Activated T-cell treated with anti-CD3 and anti-CD28 coated beads, Interleukin-2, amount 50 U/mL, for 48 hours (primary cell): Measurements from ENCODE around the gene MPPED2.

Experiments
- DNase-seq, 2 experiments: peaks; one replicate each; pipeline ENCODE4 v3.0.0-alpha.2; 2020

MPPED2 gene

GRCh38 chr11:30406978-30407762 lies 179.0 kb downstream of the MPPED2 start:
- no peak for DNase-seq

- DNase-seq, result no peak
These were observed 180.8 kb downstream of the MPPED2 start for GRCh38 chr11:30405385-30405784.

- no peak for DNase-seq
These were observed 182.0 kb downstream of the MPPED2 start for GRCh38 chr11:30404136-30404535.

GRCh38 chr11:30395751-30396150 lies 190.4 kb downstream of the MPPED2 start:
- no peak for DNase-seq

GRCh38 chr11:30393012-30393411 lies 193.1 kb downstream of the MPPED2 start:
- DNase-seq, result no peak

GRCh38 chr11:30392221-30392784 lies 193.8 kb downstream of the MPPED2 start:
- DNase-seq, result no peak

GRCh38 chr11:30388957-30389356 lies 197.2 kb downstream of the MPPED2 start:
- no peak for DNase-seq

GRCh38 chr11:30387891-30388861 lies 198.0 kb downstream of the MPPED2 start:
- DNase-seq, result no peak

- no peak for DNase-seq
These were observed 204.3 kb downstream of the MPPED2 start for GRCh38 chr11:30381879-30382278.

GRCh38 chr11:30380846-30381245 lies 205.3 kb downstream of the MPPED2 start:
- DNase-seq, result no peak

- no peak for DNase-seq
These were observed 208.8 kb downstream of the MPPED2 start for GRCh38 chr11:30377347-30377746.

- no peak for DNase-seq
These were observed 216.0 kb downstream of the MPPED2 start for GRCh38 chr11:30370164-30370563.

GRCh38 chr11:30368394-30368793 lies 217.8 kb downstream of the MPPED2 start:
- no peak for DNase-seq

GRCh38 chr11:30365793-30366517 lies 220.2 kb downstream of the MPPED2 start:
- DNase-seq, result no peak

- DNase-seq, result no peak
These were observed 221.2 kb downstream of the MPPED2 start for GRCh38 chr11:30364837-30365482.

GRCh38 chr11:30364139-30364836 lies 221.9 kb downstream of the MPPED2 start:
- no peak for DNase-seq

GRCh38 chr11:30360741-30361140 lies 225.4 kb downstream of the MPPED2 start:
- DNase-seq, result no peak
